Stimulated activated CD8-positive, alpha-beta memory T cell treated with anti-CD3 and anti-CD28 coated beads, Interleukin-15, amount 100 ng/mL, for 48 hours (primary cell): ENCODE measurements around the gene TGIF2.
"Not testable (repeated sequence)": the region's sequence is repeated elsewhere in the genome, so short reads cannot be mapped to it uniquely, and the experiment has no call there.

ENCODE experiments used
- DNase-seq, 2 donors: peaks; one replicate each; pipeline ENCODE4 v3.0.0-alpha.2; 2020; ENCODE audit warnings: low read depth in 2 of 2

Gene TGIF2

DNA sequence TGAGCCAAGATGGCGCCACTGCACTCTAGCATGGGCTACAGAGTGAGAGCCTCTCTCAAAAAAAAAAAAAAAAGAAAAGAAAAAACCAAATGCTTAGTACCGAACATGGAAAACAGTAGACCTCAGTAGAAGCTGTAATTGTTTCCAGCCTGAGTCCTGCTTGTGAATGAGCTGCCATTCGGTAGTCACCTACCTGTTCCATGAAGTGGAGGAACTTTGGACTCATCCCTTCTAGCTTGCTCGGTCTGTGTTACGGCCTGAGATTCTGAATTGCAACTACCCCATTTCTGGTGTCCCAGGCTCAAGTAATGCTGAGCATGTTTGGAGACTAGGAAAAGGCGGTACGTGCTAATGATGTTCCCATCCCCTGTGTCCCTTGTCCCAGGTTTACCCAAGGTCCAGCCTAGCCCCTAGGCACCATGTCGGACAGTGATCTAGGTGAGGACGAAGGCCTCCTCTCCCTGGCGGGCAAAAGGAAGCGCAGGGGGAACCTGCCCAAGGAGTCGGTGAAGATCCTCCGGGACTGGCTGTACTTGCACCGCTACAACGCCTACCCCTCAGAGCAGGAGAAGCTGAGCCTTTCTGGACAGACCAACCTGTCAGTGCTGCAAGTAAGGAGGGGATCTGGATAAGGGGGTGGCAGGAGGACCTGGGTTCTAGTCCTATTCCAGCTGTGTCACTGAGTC is 5.1 kb downstream of the TGIF2 start:
- no peak for DNase-seq

GRCh38 chr20:36579996-36580545 is 6.7 kb downstream of the TGIF2 start:
- no peak for DNase-seq

DNA sequence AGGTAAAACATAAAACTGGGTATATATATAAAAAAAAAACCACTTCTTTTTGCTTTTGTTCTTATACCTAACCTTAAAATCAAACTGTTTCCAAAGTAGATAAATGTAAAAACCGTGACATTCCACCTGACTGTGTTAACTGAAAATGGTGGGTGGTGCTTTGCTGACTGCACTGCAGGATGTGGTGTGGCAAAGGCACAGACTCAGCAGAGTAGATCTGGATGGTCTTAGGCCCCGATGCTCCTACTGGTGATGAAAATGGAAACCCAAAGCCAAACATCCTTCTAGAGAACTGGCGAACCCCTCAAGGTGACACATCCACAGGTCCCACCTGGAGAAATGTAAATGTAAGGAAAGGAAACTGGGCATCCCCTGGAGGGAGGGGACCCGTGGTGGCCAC is 8.9 kb downstream of the TGIF2 start:
- no peak for DNase-seq

- no peak for DNase-seq
Observed at GRCh38 chr20:36582821-36583220, 9.4 kb downstream of the TGIF2 start.

DNA sequence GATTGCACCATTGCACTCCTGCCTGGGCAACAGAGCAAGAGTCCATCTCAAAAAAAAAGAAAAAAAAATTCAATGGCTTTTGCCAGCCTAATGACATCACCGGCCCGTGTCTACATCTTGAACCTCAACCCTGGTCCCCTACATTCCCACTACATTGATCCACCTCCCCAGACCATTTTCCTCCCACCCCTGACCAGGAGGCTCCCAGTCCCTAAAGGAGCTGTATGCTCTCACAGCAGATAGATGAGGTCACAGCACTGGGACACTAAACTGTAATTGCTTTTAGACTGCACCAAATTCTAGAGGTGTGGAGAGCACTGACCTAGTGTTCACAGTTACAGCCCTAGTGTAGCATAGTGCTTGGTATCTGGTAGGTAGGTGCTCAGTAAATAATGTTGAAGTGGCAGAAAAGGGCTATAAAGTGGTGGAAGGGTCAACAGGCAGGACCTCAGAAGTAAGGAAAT is 10.7 kb downstream of the TGIF2 start:
- DNase-seq: no peak

DNA sequence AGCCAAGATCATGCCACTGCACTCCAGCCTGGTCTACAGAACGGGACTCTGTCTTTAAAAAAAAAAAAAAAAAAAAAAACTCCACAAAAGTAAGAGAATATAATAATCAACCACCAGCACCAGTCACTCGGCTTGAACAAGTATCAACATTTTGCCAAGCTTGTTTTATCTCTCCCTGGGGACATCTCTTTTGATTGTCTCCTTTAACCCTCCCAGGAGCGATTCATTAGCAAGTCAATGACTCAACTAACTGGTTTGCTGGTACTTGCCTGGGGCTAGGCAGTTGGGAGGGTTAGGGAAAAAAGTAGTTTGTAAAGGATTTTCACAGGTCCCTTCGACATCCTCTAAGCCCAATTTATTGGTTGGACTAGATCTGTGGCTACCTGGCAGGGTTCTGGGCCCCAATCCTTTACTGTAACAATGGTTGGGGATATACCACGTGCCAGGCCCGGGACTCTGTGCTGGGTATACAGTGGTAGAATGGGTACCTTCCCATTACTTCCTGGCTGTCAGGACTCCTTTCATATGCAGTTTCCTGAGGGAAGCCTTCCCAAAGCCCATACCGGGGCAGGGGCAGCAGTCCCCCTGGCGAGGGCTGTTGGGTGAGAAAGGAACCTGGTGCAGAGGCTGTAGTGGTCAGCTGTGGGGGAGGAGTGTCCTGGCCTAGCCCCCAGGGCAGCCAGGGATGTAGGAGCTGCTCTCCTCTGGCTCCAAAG is 12.2 kb downstream of the TGIF2 start:
- DNase-seq: no peak

- DNase-seq: no peak
Observed at GRCh38 chr20:36587388-36588070, 14.1 kb downstream of the TGIF2 start.

DNA sequence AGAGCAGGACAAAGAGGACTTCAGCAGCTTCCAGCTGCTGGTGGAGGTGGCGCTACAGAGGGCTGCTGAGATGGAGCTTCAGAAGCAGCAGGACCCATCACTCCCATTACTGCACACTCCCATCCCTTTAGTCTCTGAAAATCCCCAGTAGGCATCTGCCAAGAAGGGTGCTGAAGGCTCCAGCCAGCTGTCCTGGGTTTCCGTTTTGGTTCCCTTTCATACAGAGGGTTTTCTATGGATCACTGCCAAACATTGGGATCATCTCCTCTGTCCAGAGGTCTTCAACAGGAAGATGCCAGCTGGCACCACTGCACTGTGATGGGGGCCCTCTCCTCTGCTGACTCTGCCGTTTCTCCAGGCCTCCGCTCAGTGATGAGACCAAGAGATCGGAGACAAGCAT is 17.9 kb downstream of the TGIF2 start:
- DNase-seq: no peak

- DNase-seq: no peak
Observed at GRCh38 chr20:36591854-36592641, 18.7 kb downstream of the TGIF2 start.

DNA sequence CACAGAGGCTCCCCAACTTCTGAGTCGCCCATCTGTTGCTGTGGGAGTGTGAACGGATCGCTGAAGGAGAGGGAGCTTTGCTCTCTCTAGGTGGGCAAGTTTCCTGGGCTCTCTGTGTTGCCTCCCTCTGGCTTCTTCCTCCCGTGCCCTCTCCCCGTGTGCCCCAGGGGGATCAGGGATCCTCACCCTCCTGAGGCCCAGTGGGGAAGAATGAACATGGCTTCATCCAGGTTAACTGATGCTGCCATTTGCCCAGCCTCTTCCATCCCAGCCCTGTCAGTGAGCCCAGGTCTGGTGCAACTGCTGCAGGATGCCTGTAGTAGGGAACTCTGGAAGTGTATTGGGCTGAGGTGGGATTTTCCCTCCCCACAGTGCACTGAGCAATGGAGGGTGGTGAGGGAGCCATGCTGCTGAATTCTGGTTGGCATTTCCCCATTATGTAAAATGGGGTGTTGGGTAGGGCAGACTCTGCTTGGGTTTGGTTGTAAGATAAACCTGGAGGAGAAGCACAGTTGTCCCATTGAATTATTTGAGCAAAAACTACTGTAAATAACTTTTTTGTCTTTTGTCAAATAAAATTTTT is 20.0 kb downstream of the TGIF2 start:
- DNase-seq: no peak

GRCh38 chr20:36599912-36600345 is 26.5 kb downstream of the TGIF2 start:
- no peak for DNase-seq

GRCh38 chr20:36601540-36601939 is 28.1 kb downstream of the TGIF2 start:
- no peak for DNase-seq

GRCh38 chr20:36604952-36605398 is 31.6 kb downstream of the TGIF2 start:
- peak in 1 of 2 donors; percentile 19 for DNase-seq

DNA sequence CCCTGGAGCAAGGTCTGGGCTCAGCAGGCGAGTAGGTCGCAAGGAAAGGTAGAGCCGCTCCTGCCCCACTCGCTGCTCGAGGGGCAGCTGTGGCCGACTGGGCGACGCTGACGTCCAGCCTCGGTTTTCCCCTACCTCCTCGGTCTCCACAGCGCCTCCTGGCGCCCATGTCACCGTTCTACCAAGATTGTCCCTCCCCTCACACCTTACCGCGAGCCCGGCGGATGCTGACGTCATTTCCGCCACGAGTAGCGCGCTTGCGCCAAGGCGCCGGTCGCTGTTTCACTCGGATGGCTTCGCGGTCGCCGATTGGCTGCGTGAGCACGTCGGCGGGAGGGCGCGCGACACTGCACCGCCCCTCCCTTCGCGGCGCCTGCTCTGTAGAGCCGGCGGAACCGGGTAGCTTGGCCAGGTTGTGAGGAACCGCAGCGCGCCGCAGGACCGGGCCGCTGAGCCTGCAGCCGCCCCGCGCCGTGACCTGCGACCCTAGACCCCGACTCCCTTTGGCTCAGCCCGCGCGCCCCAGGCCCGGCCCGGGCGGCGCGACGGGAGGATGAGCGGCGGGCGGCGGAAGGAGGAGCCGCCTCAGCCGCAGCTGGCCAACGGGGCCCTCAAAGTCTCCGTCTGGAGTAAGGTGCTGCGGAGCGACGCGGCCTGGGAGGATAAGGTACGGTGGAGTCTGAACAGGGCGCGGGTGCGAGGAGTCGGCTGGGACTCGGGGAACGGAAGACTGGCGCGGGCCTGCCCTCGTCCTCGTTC is 32.2 kb downstream of the TGIF2 start, which contains the start of gene RAB5IF:
RAB5IF (plus strand) TSS at position 381 of the 759 bp plus-strand sequence; CDS start at position 554, 173 bp downstream.
- peak; percentile 99 for DNase-seq

DNA sequence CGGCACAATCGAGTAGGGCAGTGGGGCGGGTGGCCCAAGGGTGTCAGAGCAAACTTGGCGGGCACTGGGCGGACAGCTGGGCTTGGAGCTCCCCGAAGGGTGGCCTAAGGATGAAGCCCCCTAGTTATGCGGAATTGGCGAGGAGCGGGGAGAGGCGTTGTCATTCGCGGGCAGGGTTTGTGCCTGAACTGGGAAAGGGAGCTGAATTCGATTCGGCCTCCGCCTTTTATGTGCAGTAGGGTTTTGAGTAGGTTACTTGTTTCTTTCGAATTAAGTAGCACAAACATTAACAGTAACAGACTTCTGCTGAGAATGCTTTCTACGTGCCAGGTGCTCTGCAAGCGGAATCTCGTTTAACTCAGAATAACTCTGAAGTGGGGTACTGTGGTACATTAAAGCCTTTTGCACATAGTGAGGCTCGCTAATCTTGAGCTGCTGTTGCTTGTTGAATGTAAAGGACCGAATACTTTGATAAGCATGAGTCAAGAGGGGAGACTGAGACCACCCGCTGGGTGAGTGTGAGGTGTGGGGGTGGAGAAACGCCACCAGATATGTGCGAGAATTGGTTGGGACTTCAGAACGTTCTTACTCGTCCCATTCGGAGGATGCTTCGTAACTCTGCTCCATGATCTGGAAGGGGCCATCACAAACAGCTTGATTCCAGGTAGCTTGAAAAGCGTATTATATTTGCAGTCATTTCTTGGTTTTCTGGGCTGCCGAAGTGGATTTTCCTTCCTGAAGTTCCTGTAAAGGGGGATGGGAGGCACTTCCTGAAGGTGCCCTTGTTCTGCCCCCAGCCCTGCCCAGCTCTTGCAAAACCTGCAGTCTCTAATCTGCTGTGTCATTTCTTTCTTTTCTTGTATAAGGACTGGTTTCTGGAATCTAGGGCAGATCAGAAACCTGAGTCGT is 33.0 kb downstream of the TGIF2 start:
- no peak for DNase-seq

DNA sequence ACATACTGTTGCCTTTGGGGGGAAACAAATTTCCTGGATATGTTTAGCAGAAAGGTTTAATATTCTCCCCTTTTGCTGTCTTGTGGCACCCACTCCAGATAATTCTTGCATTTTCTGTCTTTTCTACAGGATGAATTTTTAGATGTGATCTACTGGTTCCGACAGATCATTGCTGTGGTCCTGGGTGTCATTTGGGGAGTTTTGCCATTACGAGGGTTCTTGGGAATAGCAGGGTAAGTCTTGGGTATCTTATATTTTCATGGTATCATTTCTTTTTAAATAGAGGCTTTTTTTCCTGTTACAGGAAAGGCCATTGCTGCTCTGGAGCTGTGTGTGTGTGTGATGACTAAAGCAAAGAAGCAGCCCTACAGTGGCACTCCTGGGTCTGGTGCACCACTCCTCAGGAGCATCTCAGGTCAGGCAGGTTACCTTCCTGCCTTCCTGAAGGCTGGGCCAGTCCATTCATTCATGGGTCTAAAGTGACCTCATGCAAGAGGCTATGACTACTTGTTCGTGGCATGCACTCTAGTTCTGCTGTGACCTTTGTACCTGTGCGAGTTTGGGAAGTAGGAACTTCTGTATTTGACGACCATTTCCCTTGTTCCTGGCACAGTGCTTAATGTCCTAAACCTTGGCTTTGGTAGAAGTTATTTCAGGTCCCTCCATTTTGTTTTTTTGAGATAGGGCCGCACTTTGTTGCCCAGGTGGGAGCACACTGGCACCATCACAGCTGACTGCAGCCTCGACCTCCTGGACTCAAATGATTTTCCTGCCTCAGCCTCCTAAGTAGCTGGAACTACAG is 34.4 kb downstream of the TGIF2 start:
- no peak for DNase-seq

- not testable (repeated sequence) for DNase-seq
Observed at GRCh38 chr20:36608388-36608728, 35.0 kb downstream of the TGIF2 start.

DNA sequence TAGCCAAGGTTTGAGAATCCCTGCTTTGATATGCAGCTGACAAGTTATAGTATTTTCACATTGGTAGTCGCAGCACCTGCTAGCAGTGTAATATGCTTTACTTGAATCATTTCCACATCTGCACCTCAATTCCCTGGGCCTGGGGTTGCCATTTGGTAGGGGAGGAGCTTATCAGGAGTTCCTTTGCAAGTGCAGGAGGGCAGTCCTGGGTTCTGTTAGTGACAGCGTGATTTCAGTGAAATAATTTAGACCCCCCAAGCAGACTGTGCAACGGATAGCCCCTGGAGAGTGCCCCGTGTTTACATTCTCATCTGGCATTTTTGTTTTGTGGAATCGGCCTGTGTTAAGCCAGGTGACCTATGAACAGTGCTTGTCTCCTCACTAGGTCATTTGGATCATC is 38.2 kb downstream of the TGIF2 start:
- no peak for DNase-seq
